MG63 (cell line): ENCODE measurements around the gene SYT1. TPM values are rescaled to one million over a fixed set of nuclear protein-coding genes. Genes with fewer than 3 reads are reported as not detected.

Experiments used
- DNase-seq: peaks from one replicate; pipeline ENCODE4 v3.0.0-alpha.2; 2020
- H3K27me3 ChIP-seq: fragments of 250-450 bp; sonication (Bioruptor Pico); 2 replicates; pipeline ENCODE4 v1.5.1; 2020; ENCODE audit warnings: mild to moderate bottlenecking, moderate library complexity
- H3K36me3 ChIP-seq: fragments of 250-450 bp; sonication (Bioruptor Pico); 2 replicates; pipeline ENCODE4 v1.5.1; 2020; ENCODE audit warnings: mild to moderate bottlenecking, moderate library complexity
- H3K4me3 ChIP-seq: fragments of 250-450 bp; sonication (Bioruptor Pico); 2 replicates; pipeline ENCODE4 v1.5.1; 2020; ENCODE audit warnings: mild to moderate bottlenecking, moderate library complexity
- H3K9me3 ChIP-seq: fragments of 250-450 bp; sonication (Bioruptor Pico); 2 replicates; pipeline ENCODE4 v1.5.1; 2020; ENCODE audit warnings: mild to moderate bottlenecking, moderate library complexity
- total RNA-seq: library from RNA; depleted of rRNA; stranded (reverse); fragments of >200 nt; shearing (Covaris generic); gene quantifications from 2 replicates; pipeline ENCODE4 v1.2.3, GENCODE V29; 2014; ENCODE audit warnings: low replicate concordance

SYT1 gene
- total RNA-seq, 1 experiment from 2014 or later = not detected

GRCh38 chr12:79127271-79127751 is 262.7 kb downstream of the SYT1 start:
- Histone ChIP-seq H3K36me3 (no peaks in the 10 kb centered on the region), H3K9me3 (no peaks in the 10 kb centered on the region), H3K27me3 (no peaks in the 10 kb centered on the region), H3K4me3 (no peak overlapping the region)
- DNase-seq = no peak

GRCh38 chr12:79128956-79129355 is 264.4 kb downstream of the SYT1 start:
- Histone ChIP-seq H3K9me3 (no peaks in the 10 kb centered on the region), H3K36me3 (no peaks in the 10 kb centered on the region), H3K27me3 (no peaks in the 10 kb centered on the region), H3K4me3 (no peak overlapping the region)
- no peak for DNase-seq

DNA sequence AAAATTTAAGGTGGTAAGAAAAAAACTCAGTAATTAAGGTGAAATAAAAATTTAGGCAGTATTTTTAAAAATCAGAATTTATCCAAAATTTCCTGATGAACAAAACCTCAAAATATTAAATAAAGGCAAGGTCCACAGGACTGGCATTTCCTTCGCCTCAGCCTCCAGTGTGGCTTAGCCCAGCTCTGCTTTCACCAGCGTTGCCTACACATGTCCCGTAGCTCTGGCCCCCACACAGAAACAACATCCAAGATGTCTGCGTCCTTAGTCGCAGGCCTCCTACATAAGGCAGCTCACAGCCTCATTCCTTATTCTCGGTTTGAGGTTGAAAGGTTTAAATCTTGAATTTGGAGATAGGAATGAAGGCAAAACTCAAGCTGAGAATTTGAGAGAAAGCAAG is 274.3 kb downstream of the SYT1 start:
- H3K9me3 ChIP-seq = no peaks in the 10 kb centered on the region
- H3K27me3 ChIP-seq = no peaks in the 10 kb centered on the region
- H3K36me3 ChIP-seq = no peaks in the 10 kb centered on the region
- DNase-seq = no peak
- no peak overlapping the region for H3K4me3 ChIP-seq

GRCh38 chr12:79140711-79141110 is 276.1 kb downstream of the SYT1 start:
- Histone ChIP-seq H3K36me3 (no peaks in the 10 kb centered on the region), H3K4me3 (no peak overlapping the region), H3K9me3 (no peaks in the 10 kb centered on the region), H3K27me3 (no peaks in the 10 kb centered on the region)
- no peak for DNase-seq

- H3K36me3 ChIP-seq = no peaks in the 10 kb centered on the region
- H3K27me3 ChIP-seq = no peaks in the 10 kb centered on the region
- H3K9me3 ChIP-seq = no peaks in the 10 kb centered on the region
- no peak overlapping the region for H3K4me3 ChIP-seq
- DNase-seq = no peak
Measured at GRCh38 chr12:79141776-79142175, 277.2 kb downstream of the SYT1 start.

GRCh38 chr12:79143803-79144202 is 279.2 kb downstream of the SYT1 start:
- Histone ChIP-seq H3K9me3 (no peaks in the 10 kb centered on the region), H3K36me3 (no peaks in the 10 kb centered on the region), H3K27me3 (no peaks in the 10 kb centered on the region), H3K4me3 (no peak overlapping the region)
- no peak for DNase-seq

DNA sequence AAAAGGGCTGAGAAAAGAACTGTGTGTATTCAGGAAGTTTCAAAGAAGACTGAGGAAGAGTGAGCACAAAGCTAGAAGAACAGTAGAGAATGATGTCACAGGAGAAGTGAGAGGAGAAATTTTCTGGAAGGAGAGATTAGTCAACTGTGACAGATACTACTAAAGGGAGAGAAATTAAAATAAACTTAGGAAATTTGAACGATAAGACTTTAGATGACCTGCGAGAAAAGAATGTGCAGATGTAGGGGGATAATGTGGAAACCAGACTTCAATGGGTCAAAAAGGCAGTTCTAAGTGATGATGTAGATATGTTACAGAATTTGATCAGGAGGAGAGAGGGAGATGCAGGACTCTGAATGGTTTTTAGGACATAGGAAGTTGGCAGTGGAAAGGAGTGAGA is 287.4 kb downstream of the SYT1 start:
- H3K36me3 ChIP-seq = no peaks in the 10 kb centered on the region
- no peak overlapping the region for H3K4me3 ChIP-seq
- H3K9me3 ChIP-seq = no peaks in the 10 kb centered on the region
- no peaks in the 10 kb centered on the region for H3K27me3 ChIP-seq
- DNase-seq = no peak

- Histone ChIP-seq H3K27me3 (no peaks in the 10 kb centered on the region), H3K9me3 (no peaks in the 10 kb centered on the region), H3K36me3 (no peaks in the 10 kb centered on the region), H3K4me3 (no peak overlapping the region)
- DNase-seq = no peak
Measured at GRCh38 chr12:79155683-79156082, 291.1 kb downstream of the SYT1 start.

DNA sequence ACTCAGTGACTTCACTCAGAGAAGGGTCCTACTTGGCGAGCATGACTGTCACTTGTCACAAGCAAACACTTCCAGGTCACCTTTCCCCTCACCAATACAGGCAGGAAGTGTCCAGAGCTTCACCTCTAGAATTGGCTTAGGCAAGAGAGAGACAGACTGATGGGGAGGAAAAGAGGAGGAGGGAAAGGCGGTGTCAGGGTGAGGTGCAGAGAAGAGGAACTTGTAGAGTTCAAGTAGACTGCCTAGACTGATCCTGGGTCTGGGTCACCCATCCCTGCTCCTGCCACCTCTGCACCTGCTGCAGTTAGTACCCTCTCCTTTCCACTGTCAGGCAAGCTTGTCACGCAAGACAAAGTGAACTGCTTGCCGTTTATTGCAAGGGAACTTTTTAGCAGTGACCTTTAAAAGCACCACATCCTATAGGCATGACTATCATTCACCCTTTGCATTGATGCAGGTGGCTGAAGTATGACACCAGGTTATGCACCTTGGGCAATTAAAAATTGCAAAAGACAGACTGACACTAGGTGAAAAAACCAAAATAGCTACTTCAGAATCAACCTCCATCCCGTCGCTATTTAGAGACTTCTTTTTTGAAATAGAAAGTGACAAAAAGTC is 292.4 kb downstream of the SYT1 start:
- Histone ChIP-seq H3K36me3 (no peaks in the 10 kb centered on the region), H3K9me3 (no peaks in the 10 kb centered on the region), H3K27me3 (no peaks in the 10 kb centered on the region), H3K4me3 (no peak overlapping the region)
- DNase-seq = no peak

- H3K9me3 ChIP-seq = no peaks in the 10 kb centered on the region
Measured at GRCh38 chr12:79161249-79161934, 296.8 kb downstream of the SYT1 start.

GRCh38 chr12:79162147-79162772 is 297.7 kb downstream of the SYT1 start:
- Histone ChIP-seq H3K9me3 (no peaks in the 10 kb centered on the region), H3K4me3 (no peak overlapping the region), H3K27me3 (no peaks in the 10 kb centered on the region), H3K36me3 (no peaks in the 10 kb centered on the region)
- DNase-seq = no peak

More at GRCh38 chr12:79161249-79161934, 296.8 kb downstream of the SYT1 start:
- Histone ChIP-seq H3K27me3 (no peaks in the 10 kb centered on the region), H3K36me3 (no peaks in the 10 kb centered on the region), H3K4me3 (no peak overlapping the region)
- no peak for DNase-seq

GRCh38 chr12:79162948-79163347 is 298.4 kb downstream of the SYT1 start:
- Histone ChIP-seq H3K27me3 (no peaks in the 10 kb centered on the region), H3K4me3 (no peak overlapping the region), H3K36me3 (no peaks in the 10 kb centered on the region), H3K9me3 (no peaks in the 10 kb centered on the region)
- DNase-seq = no peak

- H3K27me3 ChIP-seq = no peaks in the 10 kb centered on the region
- no peaks in the 10 kb centered on the region for H3K36me3 ChIP-seq
- no peak overlapping the region for H3K4me3 ChIP-seq
- no peaks in the 10 kb centered on the region for H3K9me3 ChIP-seq
- no peak for DNase-seq
Measured at GRCh38 chr12:79164890-79165289, 300.3 kb downstream of the SYT1 start.

DNA sequence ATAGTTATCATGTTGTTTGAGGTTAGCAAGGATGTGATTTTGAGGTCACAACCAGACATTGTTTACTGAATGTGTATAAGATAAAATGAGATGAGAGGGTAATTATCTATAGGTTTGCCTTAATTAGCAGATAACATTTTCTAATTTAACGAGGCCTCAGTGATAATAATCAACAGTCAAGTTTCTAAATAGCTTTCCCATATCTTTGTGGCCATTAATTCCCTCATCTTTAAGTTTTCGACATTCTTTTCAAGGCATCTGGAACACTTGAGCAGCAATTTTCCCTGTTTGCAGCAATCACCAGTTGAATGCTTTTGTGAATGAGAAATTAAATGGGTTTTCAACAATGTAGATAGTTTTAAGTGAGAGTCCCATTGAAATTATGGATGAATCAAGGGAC is 304.1 kb downstream of the SYT1 start:
- no peak for DNase-seq
- no peaks in the 10 kb centered on the region; the same call in 1 of the 2 replicates for H3K27me3 ChIP-seq
- no peaks in the 10 kb centered on the region for H3K36me3 ChIP-seq
- no peak overlapping the region for H3K4me3 ChIP-seq
- H3K9me3 ChIP-seq = no peaks in the 10 kb centered on the region

DNA sequence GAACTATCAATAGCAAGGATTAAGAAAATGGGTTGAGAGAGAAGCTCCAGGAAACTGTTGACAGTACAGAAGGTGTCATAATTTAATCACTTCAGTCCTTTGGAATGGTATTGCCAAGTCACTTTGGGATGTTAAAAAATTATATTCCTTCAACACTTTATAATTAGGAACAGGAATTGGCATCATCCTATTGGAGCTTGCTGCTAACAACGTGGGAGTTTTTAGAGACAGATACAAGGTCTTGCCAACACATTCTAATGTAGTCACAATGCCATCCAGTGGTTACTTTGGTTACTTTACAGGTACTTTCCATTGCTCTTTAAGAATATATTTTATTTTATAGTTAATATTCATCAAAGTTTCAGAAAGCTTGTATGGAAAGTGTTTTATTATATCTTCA is 310.1 kb downstream of the SYT1 start:
- Histone ChIP-seq H3K4me3 (no peak overlapping the region), H3K27me3 (no peaks in the 10 kb centered on the region; the same call in 1 of the 2 replicates), H3K9me3 (no peaks in the 10 kb centered on the region; the same call in 1 of the 2 replicates), H3K36me3 (no peaks in the 10 kb centered on the region)
- no peak for DNase-seq

DNA sequence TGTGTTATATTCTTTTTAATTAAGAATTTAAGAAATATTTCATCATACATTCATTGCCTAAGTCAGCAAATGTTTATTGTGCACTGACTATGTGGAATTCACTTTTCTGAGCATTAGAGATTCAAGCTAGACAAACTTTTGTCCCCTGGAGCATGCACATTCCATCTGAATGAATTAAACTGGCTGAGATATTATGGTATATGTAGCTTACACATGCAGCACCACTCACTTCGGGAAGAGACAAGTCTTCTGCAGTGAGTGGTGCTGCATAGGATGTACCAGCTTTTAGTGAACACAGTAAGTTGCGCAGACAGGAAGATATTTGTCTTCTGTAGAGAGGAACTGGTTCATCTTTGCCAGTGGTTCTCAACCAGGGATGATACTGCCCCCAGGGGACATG is 318.4 kb downstream of the SYT1 start:
- H3K9me3 ChIP-seq = no peaks in the 10 kb centered on the region; the same call in 1 of the 2 replicates
- no peaks in the 10 kb centered on the region for H3K36me3 ChIP-seq
- no peaks in the 10 kb centered on the region for H3K27me3 ChIP-seq
- no peak for DNase-seq
- H3K4me3 ChIP-seq = no peak overlapping the region

DNA sequence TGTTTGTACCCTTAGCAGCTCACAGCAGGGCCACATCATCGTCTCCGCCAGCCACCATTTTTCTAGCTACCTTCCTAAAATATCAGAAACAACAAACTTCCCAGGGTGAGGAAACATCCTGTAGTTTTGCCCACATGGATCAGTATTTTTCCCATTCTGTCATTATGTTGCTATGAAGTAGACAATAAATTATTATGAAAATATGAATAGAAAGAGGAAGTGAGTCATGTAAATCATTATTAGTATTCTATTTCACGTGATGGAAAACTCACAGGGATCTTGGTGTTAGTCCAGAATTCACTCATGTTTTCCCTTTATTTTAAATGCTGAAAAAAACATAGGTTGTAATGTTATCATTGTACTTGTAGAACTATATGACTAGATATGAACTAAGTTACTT is 319.4 kb downstream of the SYT1 start:
- Histone ChIP-seq H3K27me3 (no peaks in the 10 kb centered on the region), H3K9me3 (no peaks in the 10 kb centered on the region), H3K4me3 (no peak overlapping the region), H3K36me3 (no peaks in the 10 kb centered on the region)
- DNase-seq = no peak

DNA sequence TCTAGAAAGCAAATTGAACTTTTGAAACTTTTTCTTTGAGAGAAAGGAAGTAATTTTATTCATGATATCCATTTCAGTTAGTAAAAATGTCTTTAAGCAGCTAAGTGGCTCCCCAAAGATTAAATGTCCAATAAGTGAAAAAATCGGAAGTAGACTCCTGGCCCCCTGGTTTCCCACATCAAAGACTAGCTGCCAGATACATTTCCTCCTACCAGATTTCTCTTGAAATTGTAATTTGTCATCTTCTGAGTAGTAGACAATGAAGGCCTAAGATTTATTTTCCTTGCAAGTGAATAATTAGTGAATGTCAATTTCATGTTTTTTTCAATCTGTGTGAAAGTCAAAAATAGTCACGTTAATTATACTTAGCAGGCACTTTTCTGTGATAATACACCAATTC is 321.9 kb downstream of the SYT1 start:
- Histone ChIP-seq H3K9me3 (no peaks in the 10 kb centered on the region), H3K27me3 (no peaks in the 10 kb centered on the region), H3K4me3 (no peak overlapping the region), H3K36me3 (no peaks in the 10 kb centered on the region)
- DNase-seq = no peak
